Neural cell (in vitro differentiated cells): ENCODE data around the gene CDK5RAP2. TPM values are rescaled to one million over a fixed set of nuclear protein-coding genes. Genes with fewer than 3 reads are reported as not detected.
"Not testable (repeated sequence)": the region's sequence is repeated elsewhere in the genome, so short reads cannot be mapped to it uniquely, and the experiment has no call there.

Experiments
- H2AFZ ChIP-seq: fragments of 200-600, 300-800 bp; sonication (generic), shearing (Covaris generic); 2 replicates; pipeline ENCODE4 v1.6.0; 2014; ENCODE audit warnings: low read depth, mild to moderate bottlenecking, antibody characterized with exemption, low read length, moderate library complexity
- H3F3A ChIP-seq: fragments of 200-600 bp; shearing (Covaris generic); 2 replicates; pipeline ENCODE4 v1.6.1; 2016; ENCODE audit warnings: mild to moderate bottlenecking, moderate library complexity, mixed read lengths, antibody characterized with exemption, low read length; ENCODE audit not compliant: insufficient read depth, poor library complexity, severe bottlenecking
- H3K27ac ChIP-seq: fragments of 200-600, 300-800 bp; sonication (generic), shearing (Covaris generic); 2 replicates; pipeline ENCODE4 v1.5.1; 2014; ENCODE audit warnings: mild to moderate bottlenecking, low read length, moderate library complexity
- H3K27me3 ChIP-seq: fragments of 300-800, 200-600 bp; sonication (generic), shearing (Covaris generic); 2 replicates; pipeline ENCODE4 v1.6.0; 2014; ENCODE audit warnings: mild to moderate bottlenecking, low read depth, low read length, moderate library complexity; ENCODE audit not compliant: insufficient read depth
- H3K36me3 ChIP-seq: fragments of 300-800, 200-600 bp; sonication (generic), shearing (Covaris generic); 2 replicates; pipeline ENCODE4 v1.5.1; 2014; ENCODE audit warnings: mild to moderate bottlenecking, antibody characterized with exemption, low read length, moderate library complexity; ENCODE audit not compliant: insufficient read depth
- H3K4me2 ChIP-seq: fragments of 300-800, 200-600 bp; sonication (generic), shearing (Covaris generic); 2 replicates; pipeline ENCODE4 v1.6.0; 2014; ENCODE audit warnings: mild to moderate bottlenecking, low read length
- H3K4me3 ChIP-seq: fragments of 300-800, 200-600 bp; sonication (generic), shearing (Covaris generic); 2 replicates; pipeline ENCODE4 v1.5.1; 2014; ENCODE audit warnings: mild to moderate bottlenecking, low read length, moderate library complexity
- H3K79me2 ChIP-seq: fragments of 200-600 bp; shearing (Covaris generic); replicated peaks from 2 replicates; pipeline ENCODE4 v1.6.0; 2014; ENCODE audit warnings: mild to moderate bottlenecking, low read length, moderate library complexity; ENCODE audit not compliant: insufficient read depth
- H3K9ac ChIP-seq: fragments of 300-800, 200-600 bp; sonication (generic), shearing (Covaris generic); 2 replicates; pipeline ENCODE4 v1.6.1; 2016; ENCODE audit warnings: mild to moderate bottlenecking, low read length, mixed read lengths
- H3K9me2 ChIP-seq: fragments of 200-600 bp; shearing (Covaris generic); 2 replicates; pipeline ENCODE4 v1.6.1; 2016; ENCODE audit warnings: mild to moderate bottlenecking, low read length, mixed read lengths; ENCODE audit not compliant: insufficient read depth
- H3K9me3 ChIP-seq: fragments of 200-600, 300-800 bp; sonication (generic), shearing (Covaris generic); 2 replicates; pipeline ENCODE4 v1.6.1; 2016; ENCODE audit warnings: mild to moderate bottlenecking, mixed run types, low read length, moderate library complexity, mixed read lengths
- H4K20me1 ChIP-seq: fragments of 200-600 bp; shearing (Covaris generic); 2 replicates; pipeline ENCODE4 v1.6.1; 2016; ENCODE audit warnings: mild to moderate bottlenecking, mixed run types; ENCODE audit not compliant: insufficient read depth
- CTCF ChIP-seq: fragments of 450-650 bp; IDR thresholded peaks from 2 replicates; pipeline ENCODE4 v1.5.1; 2014; ENCODE audit warnings: antibody characterized with exemption, mild to moderate bottlenecking, moderate library complexity; ENCODE audit not compliant: poor library complexity, severe bottlenecking
- EP300 ChIP-seq: fragments of 450-650 bp; conservative IDR thresholded peaks from 2 replicates; pipeline ENCODE4 v1.6.1; 2014; ENCODE audit warnings: antibody characterized with exemption, mild to moderate bottlenecking, moderate library complexity; ENCODE audit not compliant: poor library complexity, severe bottlenecking
- EZH2 ChIP-seq: fragments of 200-600, 300-800 bp; shearing (Covaris generic), sonication (generic); IDR thresholded peaks from 2 replicates; pipeline ENCODE4 v1.6.1; 2014; ENCODE audit warnings: antibody characterized with exemption, low read length, borderline replicate concordance, mild to moderate bottlenecking; ENCODE audit not compliant: insufficient read depth, poor library complexity, severe bottlenecking
- MXI1 ChIP-seq: fragments of 450-650 bp; conservative IDR thresholded peaks from 2 replicates; pipeline ENCODE4 v1.6.1; 2014; ENCODE audit warnings: antibody characterized with exemption, mild to moderate bottlenecking; ENCODE audit not compliant: poor library complexity, severe bottlenecking
- POLR2AphosphoS5 ChIP-seq: IDR thresholded peaks from 2 replicates; pipeline ENCODE4 v1.6.1; 2012
- RAD21 ChIP-seq: fragments of 450-650 bp; conservative IDR thresholded peaks from 2 replicates; pipeline ENCODE4 v1.6.1; 2014; ENCODE audit warnings: antibody characterized with exemption, mild to moderate bottlenecking, moderate library complexity
- REST ChIP-seq: IDR thresholded peaks from 2 replicates; pipeline ENCODE4 v1.6.1; 2012; ENCODE audit warnings: borderline replicate concordance
- SMC3 ChIP-seq: fragments of 450-650 bp; conservative IDR thresholded peaks from 2 replicates; pipeline ENCODE4 v1.6.1; 2014; ENCODE audit warnings: antibody characterized with exemption, mild to moderate bottlenecking, moderate library complexity; ENCODE audit not compliant: poor library complexity
- TAF1 ChIP-seq: IDR thresholded peaks from 2 replicates; pipeline ENCODE4 v1.6.1; 2012; ENCODE audit warnings: low read depth
- polyA plus RNA-seq: library from polyadenylated mRNA; depleted of rRNA; stranded (reverse); fragments of >200 nt; gene quantifications from 2 replicates; pipeline ENCODE4 v1.2.3, GENCODE V29; 2014

CDK5RAP2 gene
- polyA plus RNA-seq, 1 donor from 2014 or later = 43.3 TPM

DNA sequence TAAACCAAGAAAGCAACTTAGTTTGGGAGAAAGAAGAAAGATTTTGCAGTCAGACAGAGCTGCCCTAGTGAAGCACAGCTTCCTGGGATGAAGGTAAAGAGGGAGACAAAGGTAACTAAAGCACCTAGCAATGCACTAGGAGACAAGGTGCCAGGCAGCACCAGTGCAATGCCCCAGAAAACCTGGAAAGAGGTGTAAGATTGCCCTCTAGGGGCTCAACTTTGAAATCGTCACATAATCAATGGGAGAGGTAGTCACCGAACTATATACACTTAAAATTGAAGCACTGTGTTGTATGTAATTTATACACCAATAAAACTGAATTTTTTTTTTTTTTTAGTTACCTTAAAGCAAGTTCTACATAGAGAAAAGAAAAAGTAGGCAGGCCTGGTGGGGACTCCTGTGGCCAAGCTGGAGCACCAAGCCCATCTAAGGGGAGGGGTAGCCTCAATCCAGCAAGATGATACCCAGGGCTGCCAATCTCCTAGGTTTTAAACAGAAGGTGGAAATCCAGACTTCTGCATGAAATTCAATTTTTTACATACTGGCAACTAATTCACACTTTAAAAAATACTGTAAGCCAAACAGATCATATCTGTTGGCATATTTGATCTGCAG lies 48.2 kb downstream of the CDK5RAP2 start:
- H3F3A ChIP-seq = no peaks in the 10 kb centered on the region
- no peak overlapping the region for H3K27ac ChIP-seq
- H3K9me2 ChIP-seq = no peaks in the 10 kb centered on the region
- H3K79me2 ChIP-seq = no peaks in the 10 kb centered on the region
- no peak overlapping the region for H3K9ac ChIP-seq
- no peaks in the 10 kb centered on the region for H3K27me3 ChIP-seq
- H4K20me1 ChIP-seq = no peaks in the 10 kb centered on the region
- H3K9me3 ChIP-seq = no peaks in the 10 kb centered on the region
- H3K4me3 ChIP-seq = no peak overlapping the region
- peaks cover 4% of the 10 kb centered on the region for H3K36me3 ChIP-seq
- TF ChIP-seq REST (no peak), SMC3 (peak; percentile 64), RAD21 (peak; percentile 76), CTCF (peak; percentile 71), EP300 (no peak), TAF1 (no peak), POLR2AphosphoS5 (no peak), MXI1 (no peak)
- H2AFZ ChIP-seq = no peak overlapping the region
- H3K4me2 ChIP-seq = no peak overlapping the region

- H3K36me3 ChIP-seq = not testable (repeated sequence)
Measured at GRCh38 chr9:120530220-120530832, 49.6 kb downstream of the CDK5RAP2 start.

DNA sequence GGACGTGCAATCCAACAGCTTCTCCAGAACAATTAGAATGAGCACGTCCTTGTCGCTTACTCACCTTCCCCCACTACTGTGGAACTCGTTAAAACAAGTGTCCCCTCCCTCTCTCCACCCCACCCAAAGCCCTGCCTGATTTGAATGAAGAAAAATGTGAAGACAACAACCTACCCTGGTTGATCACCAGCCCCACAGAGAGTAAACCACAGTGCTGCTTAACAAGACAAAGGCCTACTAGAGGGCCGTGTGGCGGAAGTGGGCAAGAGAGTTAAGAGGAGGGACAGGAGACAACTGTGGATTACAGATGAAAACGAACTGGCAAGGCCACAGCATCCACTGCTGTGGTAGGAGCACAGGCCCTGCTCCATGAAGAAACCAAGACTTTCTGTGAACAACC lies 51.1 kb downstream of the CDK5RAP2 start:
- H3K27me3 ChIP-seq = no peaks in the 10 kb centered on the region
- H3K9ac ChIP-seq = no peak overlapping the region
- no peaks in the 10 kb centered on the region for H3K79me2 ChIP-seq
- no peaks in the 10 kb centered on the region for H3F3A ChIP-seq
- H2AFZ ChIP-seq = no peak overlapping the region
- H3K9me3 ChIP-seq = no peaks in the 10 kb centered on the region
- H3K9me2 ChIP-seq = no peaks in the 10 kb centered on the region
- no peak overlapping the region for H3K4me3 ChIP-seq
- H3K36me3 ChIP-seq = no peaks in the 10 kb centered on the region
- no peaks in the 10 kb centered on the region for H4K20me1 ChIP-seq
- TF ChIP-seq TAF1 = no peak
- no peak for TF ChIP-seq SMC3
- no peak for TF ChIP-seq REST
- no peak for TF ChIP-seq POLR2AphosphoS5
- TF ChIP-seq RAD21 = no peak
- TF ChIP-seq CTCF = no peak
- no peak for TF ChIP-seq EZH2
- TF ChIP-seq EP300 = no peak
- no peak for TF ChIP-seq MXI1
- H3K27ac ChIP-seq = no peak overlapping the region
- H3K4me2 ChIP-seq = no peak overlapping the region

More at GRCh38 chr9:120530220-120530832, 49.6 kb downstream of the CDK5RAP2 start:
- not testable (repeated sequence) for H2AFZ ChIP-seq, H3F3A ChIP-seq, H3K9ac ChIP-seq, H3K79me2 ChIP-seq, H4K20me1 ChIP-seq, H3K4me3 ChIP-seq, H3K27me3 ChIP-seq, H3K27ac ChIP-seq, H3K4me2 ChIP-seq, H3K9me3 ChIP-seq, H3K9me2 ChIP-seq
